SK-N-DZ (cell line): ENCODE measurements around the gene HNRNPK.
A peak's percentile ranks its signal among the peaks of the same experiment; 100 is the strongest.

Experiments used
- DNase-seq: peaks from one replicate; pipeline ENCODE4 v3.0.0-alpha.2; 2015; ENCODE audit warnings: low spot score
- small RNA-seq, 2 experiments: library from RNA; depleted of rRNA; stranded (forward); fragments of <200 nt; gene quantifications; one replicate each; pipeline ENCODE3, GENCODE V24; 2014

The HNRNPK gene

GRCh38 chr9:83934569-83935275 is 45.3 kb downstream of the HNRNPK start:
- no peak for DNase-seq

- DNase-seq = no peak
Measured at GRCh38 chr9:83933790-83934189, 46.2 kb downstream of the HNRNPK start.

- DNase-seq = no peak
Measured at GRCh38 chr9:83932851-83933250, 47.2 kb downstream of the HNRNPK start.

GRCh38 chr9:83932011-83932410 is 48.0 kb downstream of the HNRNPK start:
- no peak for DNase-seq

GRCh38 chr9:83930881-83931280 is 49.1 kb downstream of the HNRNPK start:
- no peak for DNase-seq

GRCh38 chr9:83927591-83927990 is 52.4 kb downstream of the HNRNPK start:
- DNase-seq = no peak

- DNase-seq = peak; percentile 94
Measured at GRCh38 chr9:83920927-83921707, 58.9 kb downstream of the HNRNPK start, which contains the start of gene KIF27. KIF27 (minus strand) TSS chr9:83921432; CDS start chr9:83915591, 5,841 bp downstream.

GRCh38 chr9:83920469-83920926 is 59.5 kb downstream of the HNRNPK start:
- DNase-seq = no peak

- no peak for DNase-seq
Measured at GRCh38 chr9:83919111-83919510, 60.9 kb downstream of the HNRNPK start.

Small RNAs within 50 kb of the gene (small RNA-seq; reads per million reads assigned to genes)
- 0 reads per million in 2 experiments for gene RF00019
